Stomach (tissue), 4 donors: Measurements from ENCODE around the gene CARMIL1.

ENCODE experiments used
- EP300 ChIP-seq: sonication (generic); formaldehyde crosslinking; IDR thresholded peaks from one replicate; pipeline ENCODE4 v1.6.1; 2017; ENCODE audit warnings: antibody characterized with exemption
- POLR2A ChIP-seq, 4 donors: fragments of 450-650 bp; IDR thresholded peaks; one replicate each; pipeline ENCODE4 v1.6.1; 2016; ENCODE audit warnings: antibody characterized with exemption in 4 of 4, control low read depth in 2 of 4, mild to moderate bottlenecking in 1 of 4, moderate library complexity in 1 of 4
- POLR2AphosphoS5 ChIP-seq, 3 donors: sonication (generic); formaldehyde crosslinking; IDR thresholded peaks; one replicate each; pipeline ENCODE4 v1.6.1; 2016; ENCODE audit warnings: antibody characterized with exemption in 3 of 3
- TF ChIP-seq, protein P1 (sequence below), 7 experiments: fragments of 450-650 bp in 4 of 7; fragments of 200-600 bp in 3 of 7; sonication (generic) in 3 of 7; IDR thresholded peaks; one replicate each; pipeline ENCODE4 v1.5.1; 2016 to 2019; ENCODE audit warnings: antibody characterized with exemption in 7 of 7, control low read depth in 2 of 7, mild to moderate bottlenecking in 1 of 7

DNA sequence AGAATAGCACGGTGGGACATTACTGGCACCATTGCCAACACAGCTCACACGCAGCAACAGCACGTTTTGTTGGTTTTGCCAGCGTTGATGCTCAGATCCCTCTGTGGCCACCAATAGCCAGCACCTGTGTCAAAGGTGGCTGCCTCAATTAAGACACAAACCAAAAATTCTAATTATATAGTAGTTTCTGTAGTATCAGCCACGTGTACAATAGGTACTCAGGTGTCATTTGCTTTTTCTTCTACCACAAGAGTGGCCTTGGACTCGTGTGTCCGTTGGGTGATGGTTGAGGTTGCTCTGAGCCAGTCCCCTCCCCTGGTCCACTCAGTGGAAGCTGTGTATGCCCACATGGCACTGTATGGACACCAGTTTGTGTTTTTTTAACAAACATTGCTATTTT, 105.1 kb downstream of the CARMIL1 start:
- TF ChIP-seq, protein P1, sequence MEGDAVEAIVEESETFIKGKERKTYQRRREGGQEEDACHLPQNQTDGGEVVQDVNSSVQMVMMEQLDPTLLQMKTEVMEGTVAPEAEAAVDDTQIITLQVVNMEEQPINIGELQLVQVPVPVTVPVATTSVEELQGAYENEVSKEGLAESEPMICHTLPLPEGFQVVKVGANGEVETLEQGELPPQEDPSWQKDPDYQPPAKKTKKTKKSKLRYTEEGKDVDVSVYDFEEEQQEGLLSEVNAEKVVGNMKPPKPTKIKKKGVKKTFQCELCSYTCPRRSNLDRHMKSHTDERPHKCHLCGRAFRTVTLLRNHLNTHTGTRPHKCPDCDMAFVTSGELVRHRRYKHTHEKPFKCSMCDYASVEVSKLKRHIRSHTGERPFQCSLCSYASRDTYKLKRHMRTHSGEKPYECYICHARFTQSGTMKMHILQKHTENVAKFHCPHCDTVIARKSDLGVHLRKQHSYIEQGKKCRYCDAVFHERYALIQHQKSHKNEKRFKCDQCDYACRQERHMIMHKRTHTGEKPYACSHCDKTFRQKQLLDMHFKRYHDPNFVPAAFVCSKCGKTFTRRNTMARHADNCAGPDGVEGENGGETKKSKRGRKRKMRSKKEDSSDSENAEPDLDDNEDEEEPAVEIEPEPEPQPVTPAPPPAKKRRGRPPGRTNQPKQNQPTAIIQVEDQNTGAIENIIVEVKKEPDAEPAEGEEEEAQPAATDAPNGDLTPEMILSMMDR (IDR thresholded peaks at IDR 0.05) = no peak
- TF ChIP-seq POLR2AphosphoS5 (IDR thresholded peaks at IDR 0.05) (no peak), POLR2A (IDR thresholded peaks at IDR 0.05) (no peak), EP300 (no peak)
